Measurements from ENCODE around the gene CD274. TPM values are rescaled to one million over a fixed set of nuclear protein-coding genes. Genes with fewer than 3 reads are reported as not detected.

Gene CD274
- total and polyA plus RNA-seq, 2 donors (not counting 1 experiment from before 2014, with no cell fraction given) = 3.1 to 3.3 TPM

- Histone ChIP-seq H3K79me2 (ENCODE audit: control insufficient read depth, insufficient read depth, low read length) (peaks cover 22% of the 10 kb centered on the region), H3K9me3 (ENCODE audit: control insufficient read depth, insufficient read depth, low read depth, low read length) (no peaks in the 10 kb centered on the region), H3K9ac (ENCODE audit: insufficient read depth, low read length) (no peak overlapping the region), H3K27ac (ENCODE audit: insufficient read depth, low read length) (peak overlapping the region; percentile 98), H3K36me3 (ENCODE audit: control insufficient read depth, insufficient read depth, low read length) (no peaks in the 10 kb centered on the region), H3K4me1 (ENCODE audit: control insufficient read depth, extremely low read depth, insufficient read depth, low read length) (peaks cover 13% of the 10 kb centered on the region), H3K4me3 (replicated peaks in 1 of 4; ENCODE audit: control extremely low read depth in 1 of 4, insufficient read depth in 1 of 4, low read depth in 3 of 4, low read length in 4 of 4) (peak overlapping the region; percentile 62 to 68 (median 65)), H3K27me3 (ENCODE audit: control insufficient read depth, insufficient read depth, low read length) (no peaks in the 10 kb centered on the region), H3K4me2 (ENCODE audit: extremely low read depth, insufficient read depth, low read length) (peak overlapping the region; percentile 96), H2AFZ (ENCODE audit: low read length) (no peak overlapping the region), H4K20me1 (ENCODE audit: control insufficient read depth, extremely low read depth, insufficient read depth, low read length) (no peaks in the 10 kb centered on the region)
- peak; percentile 5 to 29 for DNase-seq (ENCODE audit: low read depth in 2 of 2)
- TF ChIP-seq CTCF (conservative IDR thresholded peaks at IDR 0.05 in 1 of 2, IDR thresholded peaks at IDR 0.05 in 1 of 2; ENCODE audit: low read depth in 1 of 2, low read length in 2 of 2) (no peak), EZH2 (IDR thresholded peaks at IDR 0.05; ENCODE audit: low read length, missing control alignments) (no peak)
Measured at GRCh38 chr9:5511476-5511875, 61.1 kb downstream of the CD274 start.

- Histone ChIP-seq H3K9me3 (ENCODE audit: control insufficient read depth, insufficient read depth, low read depth, low read length) (no peaks in the 10 kb centered on the region), H3K36me3 (ENCODE audit: control insufficient read depth, insufficient read depth, low read length) (no peaks in the 10 kb centered on the region), H3K4me2 (ENCODE audit: extremely low read depth, insufficient read depth, low read length) (peak overlapping the region; percentile 96), H3K27me3 (ENCODE audit: control insufficient read depth, insufficient read depth, low read length) (no peaks in the 10 kb centered on the region), H3K79me2 (ENCODE audit: control insufficient read depth, insufficient read depth, low read length) (peaks cover 22% of the 10 kb centered on the region), H2AFZ (ENCODE audit: low read length) (no peak overlapping the region), H3K4me1 (ENCODE audit: control insufficient read depth, extremely low read depth, insufficient read depth, low read length) (peaks cover 13% of the 10 kb centered on the region), H3K9ac (ENCODE audit: insufficient read depth, low read length) (no peak overlapping the region), H4K20me1 (ENCODE audit: control insufficient read depth, extremely low read depth, insufficient read depth, low read length) (no peaks in the 10 kb centered on the region), H3K4me3 (replicated peaks in 1 of 4; ENCODE audit: control extremely low read depth in 1 of 4, insufficient read depth in 1 of 4, low read depth in 3 of 4, low read length in 4 of 4) (peak overlapping the region; percentile 27 to 68 (median 63)), H3K27ac (ENCODE audit: insufficient read depth, low read length) (peak overlapping the region; percentile 98)
- TF ChIP-seq EZH2 (IDR thresholded peaks at IDR 0.05; ENCODE audit: low read length, missing control alignments) (no peak), CTCF (conservative IDR thresholded peaks at IDR 0.05 in 1 of 2, IDR thresholded peaks at IDR 0.05 in 1 of 2; ENCODE audit: low read depth in 1 of 2, low read length in 2 of 2) (no peak)
- peak in 1 of 2 donors; percentile 11 for DNase-seq (ENCODE audit: low read depth in 2 of 2)
Measured at GRCh38 chr9:5511935-5512580, 61.7 kb downstream of the CD274 start.

GRCh38 chr9:5512658-5513452 is 62.5 kb downstream of the CD274 start:
- H3K27ac ChIP-seq (ENCODE audit: insufficient read depth, low read length) = no peak overlapping the region
- H3K9me3 ChIP-seq (ENCODE audit: control insufficient read depth, insufficient read depth, low read depth, low read length) = no peaks in the 10 kb centered on the region
- H3K4me3 ChIP-seq (replicated peaks in 1 of 4; ENCODE audit: control extremely low read depth in 1 of 4, insufficient read depth in 1 of 4, low read depth in 3 of 4, low read length in 4 of 4) = peak overlapping the region in 2 of 4 experiments; percentile 19 to 64
- TF ChIP-seq CTCF (conservative IDR thresholded peaks at IDR 0.05 in 1 of 2, IDR thresholded peaks at IDR 0.05 in 1 of 2; ENCODE audit: low read depth in 1 of 2, low read length in 2 of 2) (no peak), EZH2 (IDR thresholded peaks at IDR 0.05; ENCODE audit: low read length, missing control alignments) (no peak)
- no peaks in the 10 kb centered on the region for H3K27me3 ChIP-seq (ENCODE audit: control insufficient read depth, insufficient read depth, low read length)
- peak overlapping the region; percentile 40 for H3K4me2 ChIP-seq (ENCODE audit: extremely low read depth, insufficient read depth, low read length)
- H4K20me1 ChIP-seq (ENCODE audit: control insufficient read depth, extremely low read depth, insufficient read depth, low read length) = no peaks in the 10 kb centered on the region
- no peak overlapping the region for H3K9ac ChIP-seq (ENCODE audit: insufficient read depth, low read length)
- no peak overlapping the region for H2AFZ ChIP-seq (ENCODE audit: low read length)
- no peaks in the 10 kb centered on the region for H3K36me3 ChIP-seq (ENCODE audit: control insufficient read depth, insufficient read depth, low read length)
- no peak for DNase-seq (ENCODE audit: low read depth in 2 of 2)
- peaks cover 13% of the 10 kb centered on the region for H3K4me1 ChIP-seq (ENCODE audit: control insufficient read depth, extremely low read depth, insufficient read depth, low read length)
- peaks cover 22% of the 10 kb centered on the region for H3K79me2 ChIP-seq (ENCODE audit: control insufficient read depth, insufficient read depth, low read length)

Measured in fibroblast of lung (primary cell).